GM12801 (cell line): ENCODE data around the gene ALK.

ENCODE experiments used
- TF ChIP-seq, protein P1 (sequence below): IDR thresholded peaks from one replicate; pipeline ENCODE4 v1.5.1; 2011; ENCODE audit warnings: control low read depth; ENCODE audit not compliant: insufficient read length; ENCODE audit errors: extremely low read depth

ALK gene

DNA sequence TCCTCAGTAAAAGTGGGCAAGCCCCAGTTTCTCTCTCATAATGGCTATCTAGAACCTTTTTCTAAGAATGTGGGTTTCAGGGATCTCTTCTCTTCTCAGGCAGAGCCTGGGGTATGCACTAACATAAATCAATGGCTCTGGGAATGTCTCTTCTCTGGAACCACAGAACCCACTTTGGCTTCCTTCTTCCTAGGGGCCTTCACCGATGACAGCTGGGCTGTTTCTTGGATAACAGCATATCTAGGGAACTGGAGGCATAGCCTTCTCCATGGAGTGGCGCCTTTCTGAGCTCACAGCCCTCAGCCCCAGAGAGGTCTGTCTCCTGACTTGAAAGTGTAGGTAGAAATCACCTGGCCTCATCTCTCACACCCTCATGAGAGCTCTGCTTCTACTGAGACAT is 558.3 kb downstream of the ALK start:
- TF ChIP-seq, protein P1, sequence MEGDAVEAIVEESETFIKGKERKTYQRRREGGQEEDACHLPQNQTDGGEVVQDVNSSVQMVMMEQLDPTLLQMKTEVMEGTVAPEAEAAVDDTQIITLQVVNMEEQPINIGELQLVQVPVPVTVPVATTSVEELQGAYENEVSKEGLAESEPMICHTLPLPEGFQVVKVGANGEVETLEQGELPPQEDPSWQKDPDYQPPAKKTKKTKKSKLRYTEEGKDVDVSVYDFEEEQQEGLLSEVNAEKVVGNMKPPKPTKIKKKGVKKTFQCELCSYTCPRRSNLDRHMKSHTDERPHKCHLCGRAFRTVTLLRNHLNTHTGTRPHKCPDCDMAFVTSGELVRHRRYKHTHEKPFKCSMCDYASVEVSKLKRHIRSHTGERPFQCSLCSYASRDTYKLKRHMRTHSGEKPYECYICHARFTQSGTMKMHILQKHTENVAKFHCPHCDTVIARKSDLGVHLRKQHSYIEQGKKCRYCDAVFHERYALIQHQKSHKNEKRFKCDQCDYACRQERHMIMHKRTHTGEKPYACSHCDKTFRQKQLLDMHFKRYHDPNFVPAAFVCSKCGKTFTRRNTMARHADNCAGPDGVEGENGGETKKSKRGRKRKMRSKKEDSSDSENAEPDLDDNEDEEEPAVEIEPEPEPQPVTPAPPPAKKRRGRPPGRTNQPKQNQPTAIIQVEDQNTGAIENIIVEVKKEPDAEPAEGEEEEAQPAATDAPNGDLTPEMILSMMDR = no peak

DNA sequence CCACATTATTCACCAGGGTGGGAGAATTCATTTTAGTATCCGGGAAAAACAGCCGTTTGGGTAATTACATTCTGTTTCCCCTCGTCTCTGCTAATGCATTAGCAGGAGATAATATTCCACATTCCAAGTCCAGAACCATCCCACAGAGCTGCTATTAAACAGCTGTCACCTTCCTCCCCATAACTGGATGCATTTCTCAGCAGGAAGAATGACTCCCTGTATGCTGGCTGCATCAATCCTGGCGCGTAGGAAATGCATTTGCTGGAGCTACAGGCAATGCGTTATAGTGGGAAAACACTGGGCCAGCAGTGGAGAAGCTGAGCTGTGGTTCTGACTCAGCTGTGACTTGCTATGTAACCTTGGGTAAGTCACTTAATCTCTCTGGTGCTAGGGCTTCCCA is 560.2 kb downstream of the ALK start:
- TF ChIP-seq, protein P1 = no peak

DNA sequence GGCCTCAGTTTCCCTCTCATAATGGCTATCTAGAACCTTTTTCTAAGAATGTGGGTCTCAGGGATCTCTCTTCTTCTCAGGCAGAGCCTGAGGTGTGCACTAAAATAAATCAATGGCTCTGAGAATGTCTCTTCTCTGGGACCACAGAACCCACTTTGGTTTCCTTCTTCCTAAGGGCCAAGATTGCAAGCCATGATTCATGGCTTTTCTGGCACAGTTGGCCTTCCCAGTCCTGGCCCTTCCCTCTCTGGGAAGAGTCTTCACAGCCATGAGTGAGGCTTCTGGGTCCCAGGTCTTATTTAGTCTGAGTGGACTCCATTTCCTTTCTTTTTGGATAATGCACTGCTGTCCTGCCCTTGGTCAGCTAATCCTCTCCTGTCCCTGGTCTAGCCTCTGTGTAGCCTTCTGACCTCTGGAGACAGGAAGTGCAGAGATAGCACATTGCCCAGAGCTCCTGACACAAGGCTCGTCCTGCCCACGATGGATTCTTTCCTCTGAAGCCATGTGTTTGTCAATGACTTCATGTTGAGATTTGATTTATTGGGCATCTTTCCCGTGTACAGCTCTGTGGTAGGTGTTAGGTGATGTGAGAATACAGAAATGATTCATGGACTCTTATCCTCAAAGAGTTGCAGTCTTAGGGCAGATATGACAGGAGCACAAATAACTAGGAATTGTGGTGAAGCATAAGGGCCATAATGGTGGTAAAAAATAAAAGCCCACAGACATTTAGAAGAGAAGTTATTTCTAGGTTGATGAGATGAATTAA is 561.2 kb downstream of the ALK start:
- TF ChIP-seq, protein P1 = no peak

DNA sequence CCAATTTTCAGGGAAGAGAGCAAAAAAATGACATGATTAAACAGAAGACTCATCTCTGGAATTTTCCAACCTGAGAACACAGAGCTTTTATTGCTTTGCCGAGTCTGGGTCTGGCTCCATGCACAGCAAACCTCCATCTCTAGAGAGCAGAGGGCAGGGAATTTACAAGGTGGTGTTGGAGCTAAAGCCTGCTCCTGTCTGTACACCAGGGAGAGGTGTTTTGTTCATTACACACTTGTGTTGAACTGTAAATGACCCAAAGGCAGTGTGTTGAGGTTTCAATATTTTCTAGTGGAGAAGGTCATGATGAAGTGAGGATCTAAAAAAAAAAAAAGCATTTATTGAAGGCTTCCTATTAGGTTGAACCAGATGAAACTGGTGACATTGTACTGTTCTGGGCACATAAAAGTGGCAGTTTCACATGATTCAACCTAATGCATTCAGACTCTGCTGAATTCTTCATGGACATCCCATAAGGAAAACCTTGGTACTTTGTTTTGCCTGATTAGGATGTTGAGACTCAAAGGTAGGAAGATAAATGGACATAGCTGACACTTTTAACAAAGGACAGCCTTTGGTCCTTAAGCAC is 567.9 kb downstream of the ALK start:
- TF ChIP-seq, protein P1 = no peak

DNA sequence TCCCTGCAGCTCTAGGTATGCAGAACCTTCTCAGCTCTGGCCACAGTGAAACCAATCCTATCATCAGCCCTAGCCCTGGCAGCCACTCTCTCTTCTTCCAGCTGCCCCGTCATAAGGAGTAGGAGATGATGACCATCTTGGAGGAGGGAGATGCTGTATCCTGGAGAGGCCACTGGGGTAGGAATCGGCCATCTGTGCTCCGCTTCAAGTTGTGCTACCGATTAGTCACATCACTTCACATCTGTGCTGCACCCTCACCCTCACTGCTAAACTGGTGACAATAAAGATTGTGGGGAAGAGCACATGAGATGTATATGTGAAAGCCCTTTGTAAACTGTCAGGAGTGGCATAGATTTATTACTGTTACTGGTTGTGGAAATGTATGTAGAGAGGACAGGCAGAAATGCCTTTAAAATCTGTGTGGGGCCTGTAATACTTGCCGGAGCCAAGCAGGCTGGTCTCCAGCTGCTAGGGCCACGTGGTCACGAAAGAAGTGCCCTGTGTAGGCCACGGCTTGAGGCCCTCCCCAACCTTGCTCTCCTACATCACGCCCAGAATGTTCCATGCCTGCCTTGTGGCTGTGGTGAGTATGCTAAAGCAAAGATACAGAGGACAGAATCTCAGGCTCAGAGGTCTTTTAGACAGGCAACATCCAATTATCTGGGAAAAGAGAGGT is 569.3 kb downstream of the ALK start:
- TF ChIP-seq, protein P1 = no peak

DNA sequence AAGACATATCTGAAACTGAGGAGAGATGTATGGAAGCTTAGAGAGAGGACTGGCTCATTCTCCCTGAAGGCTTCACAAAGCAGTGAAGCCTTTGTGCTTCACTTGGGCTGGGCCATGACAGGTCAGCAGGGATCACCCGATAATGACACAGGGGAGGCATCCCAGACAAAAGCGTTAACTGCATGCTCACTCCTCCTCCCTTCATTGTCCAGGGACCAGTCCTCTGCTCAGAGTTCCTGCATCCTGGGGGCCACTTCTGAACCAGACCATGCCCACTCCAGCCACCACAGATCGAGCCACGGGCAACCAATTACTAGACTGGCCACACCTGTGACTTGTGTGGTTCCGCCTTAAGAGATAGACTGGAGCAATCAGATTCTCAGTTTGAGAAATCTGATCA is 570.1 kb downstream of the ALK start:
- TF ChIP-seq, protein P1 = no peak

DNA sequence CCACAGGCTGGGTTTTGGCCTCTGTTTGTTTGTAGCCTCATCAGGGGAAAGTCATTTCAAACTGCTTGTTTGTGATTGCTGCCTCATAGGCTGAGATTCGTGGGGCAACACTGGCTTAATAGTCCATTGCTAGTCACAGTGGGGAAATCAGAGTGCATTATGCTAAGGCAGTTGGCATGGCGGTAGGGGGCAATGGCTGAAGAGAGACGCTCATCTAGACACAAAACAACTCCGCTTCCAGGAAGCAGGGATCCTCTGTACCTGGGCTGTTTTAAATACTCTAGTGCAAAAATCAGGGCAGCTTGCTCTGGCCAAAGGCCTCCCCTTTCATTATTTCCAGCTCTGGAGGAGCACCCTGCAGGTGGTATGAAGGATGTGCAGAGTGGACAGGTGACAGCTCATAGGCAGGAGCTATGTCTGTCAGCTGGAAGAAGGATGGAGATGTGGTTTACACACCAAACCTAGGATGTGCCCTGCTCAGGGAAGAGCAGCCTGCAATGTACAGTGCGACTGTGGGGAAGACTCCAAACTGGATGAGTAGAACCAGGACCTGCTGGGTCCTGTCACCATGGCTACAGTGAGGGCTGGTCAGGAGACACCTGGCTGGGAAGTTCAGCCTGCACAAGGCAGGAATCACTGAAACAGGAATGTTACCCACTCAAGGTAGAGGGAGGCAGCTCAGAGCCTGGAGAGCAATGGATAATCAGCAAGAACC is 571.9 kb downstream of the ALK start:
- TF ChIP-seq, protein P1 = no peak
